ENCODE data around the gene SARDH.
A peak's percentile ranks its signal among the peaks of the same experiment; 100 is the strongest.

Gene SARDH

DNA sequence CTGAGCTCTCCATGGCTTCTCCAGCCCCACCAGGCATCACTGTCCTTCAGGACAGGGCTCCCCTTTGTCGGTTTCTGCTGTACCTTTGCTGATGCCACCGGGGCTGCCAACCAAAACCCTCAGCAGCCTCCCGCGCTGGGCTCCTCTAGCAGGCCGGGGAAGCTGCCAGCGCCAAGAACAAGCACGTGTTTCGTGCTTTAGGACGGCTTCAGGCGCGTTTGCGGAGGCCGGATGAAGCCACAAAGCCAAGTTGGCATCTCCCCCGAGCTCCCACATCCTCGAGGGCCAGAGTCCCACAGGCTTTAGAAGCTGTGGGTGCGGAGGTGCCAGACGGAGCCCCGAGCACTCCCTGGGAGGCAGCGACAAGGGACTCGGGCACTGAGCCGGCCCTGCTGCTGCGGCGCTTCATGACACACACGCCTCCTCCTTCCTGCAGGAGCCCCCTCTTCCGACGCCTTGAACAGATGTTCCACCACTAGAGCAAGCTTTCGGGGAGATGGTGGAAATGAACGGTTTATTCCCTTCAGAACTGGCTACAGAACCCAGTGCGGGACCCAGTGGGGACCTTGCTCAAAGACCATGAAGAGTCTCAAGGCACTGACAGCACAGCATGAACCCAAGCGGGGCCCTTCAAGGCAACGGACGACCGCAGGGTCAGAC lies 36.7 kb downstream of the SARDH start:
- DNase-seq = no peak

DNA sequence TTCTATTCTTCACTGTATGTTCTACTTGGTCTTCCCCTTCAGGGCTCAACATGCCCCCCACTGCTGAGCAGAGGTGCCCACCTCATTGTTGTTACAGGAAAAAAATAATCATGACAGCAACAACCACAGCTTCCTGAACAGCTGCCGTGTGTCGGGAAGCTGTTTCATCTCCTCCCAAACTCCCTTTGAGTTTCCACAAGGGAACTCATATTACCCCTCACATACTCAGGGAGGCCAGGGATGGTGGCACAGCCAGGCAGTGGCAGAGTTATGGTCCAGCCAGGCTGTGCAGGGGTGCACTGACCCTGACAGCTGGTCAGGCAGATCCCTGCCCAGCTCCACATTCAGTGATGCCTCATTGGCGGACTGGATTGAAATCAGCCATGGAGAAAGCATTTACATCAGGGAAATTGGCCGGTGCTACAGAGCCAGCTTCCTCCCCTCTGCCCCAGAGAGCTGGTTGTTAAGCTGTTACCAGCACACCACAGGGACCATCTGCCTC lies 37.3 kb downstream of the SARDH start:
- DNase-seq = no peak

DNA sequence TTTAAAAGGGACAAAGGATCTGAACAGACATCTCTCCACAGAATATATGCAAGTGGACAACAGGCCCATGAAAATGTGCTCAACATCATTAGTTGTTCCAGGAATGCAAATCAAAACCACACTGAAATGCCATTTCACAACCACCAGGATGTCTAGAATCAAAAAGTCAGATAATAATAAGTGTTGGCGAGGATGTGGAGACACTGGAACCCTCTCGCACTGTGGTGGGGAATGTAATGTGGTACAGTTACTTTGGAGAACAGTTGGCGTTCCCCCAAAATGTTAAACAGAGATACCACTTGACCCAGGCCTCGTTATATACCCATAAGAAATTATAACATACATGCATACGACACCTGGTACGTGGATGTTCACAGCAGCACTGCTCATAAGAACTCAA lies 38.6 kb downstream of the SARDH start:
- no peak for DNase-seq

DNA sequence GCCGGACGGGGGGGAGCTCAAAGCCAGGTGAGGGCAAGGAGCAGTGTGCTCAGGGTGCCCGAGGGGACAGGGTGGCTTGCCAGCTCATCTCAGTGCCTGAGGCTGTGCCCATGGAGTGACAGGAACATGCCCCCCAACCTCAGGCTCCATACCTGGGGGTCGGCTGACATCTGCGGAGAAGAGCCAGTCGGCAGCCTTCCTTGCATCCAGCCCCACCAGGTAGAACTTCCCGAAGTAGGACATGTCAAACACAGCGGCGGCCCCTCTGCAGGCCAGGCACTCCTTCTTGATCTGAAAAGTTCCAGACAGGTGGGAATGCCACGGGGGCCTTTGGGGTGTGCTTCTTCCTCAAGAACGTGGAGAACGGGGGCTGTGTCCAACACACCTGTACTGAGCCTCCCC lies 42.1 kb downstream of the SARDH start:
- no peak for DNase-seq

DNA sequence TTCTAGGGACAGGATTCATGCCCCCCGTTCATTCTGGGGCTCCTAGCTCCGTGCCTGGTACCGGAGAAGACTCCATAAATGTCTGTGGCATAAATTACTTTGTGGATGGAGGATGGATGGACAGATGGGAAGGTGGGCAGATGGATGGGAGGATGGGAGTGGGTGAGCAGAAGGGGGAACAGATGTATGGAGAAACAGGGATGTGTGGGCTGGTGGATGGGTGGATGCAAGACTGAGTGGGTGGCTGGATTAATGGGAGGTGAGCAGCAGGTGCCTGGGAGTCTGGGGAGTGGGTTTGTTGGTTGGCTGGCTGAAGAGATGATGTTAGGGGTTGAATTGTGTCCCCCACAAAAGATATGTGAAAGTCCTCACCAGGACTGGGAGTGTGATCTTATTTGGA lies 43.5 kb downstream of the SARDH start:
- no peak for DNase-seq

DNA sequence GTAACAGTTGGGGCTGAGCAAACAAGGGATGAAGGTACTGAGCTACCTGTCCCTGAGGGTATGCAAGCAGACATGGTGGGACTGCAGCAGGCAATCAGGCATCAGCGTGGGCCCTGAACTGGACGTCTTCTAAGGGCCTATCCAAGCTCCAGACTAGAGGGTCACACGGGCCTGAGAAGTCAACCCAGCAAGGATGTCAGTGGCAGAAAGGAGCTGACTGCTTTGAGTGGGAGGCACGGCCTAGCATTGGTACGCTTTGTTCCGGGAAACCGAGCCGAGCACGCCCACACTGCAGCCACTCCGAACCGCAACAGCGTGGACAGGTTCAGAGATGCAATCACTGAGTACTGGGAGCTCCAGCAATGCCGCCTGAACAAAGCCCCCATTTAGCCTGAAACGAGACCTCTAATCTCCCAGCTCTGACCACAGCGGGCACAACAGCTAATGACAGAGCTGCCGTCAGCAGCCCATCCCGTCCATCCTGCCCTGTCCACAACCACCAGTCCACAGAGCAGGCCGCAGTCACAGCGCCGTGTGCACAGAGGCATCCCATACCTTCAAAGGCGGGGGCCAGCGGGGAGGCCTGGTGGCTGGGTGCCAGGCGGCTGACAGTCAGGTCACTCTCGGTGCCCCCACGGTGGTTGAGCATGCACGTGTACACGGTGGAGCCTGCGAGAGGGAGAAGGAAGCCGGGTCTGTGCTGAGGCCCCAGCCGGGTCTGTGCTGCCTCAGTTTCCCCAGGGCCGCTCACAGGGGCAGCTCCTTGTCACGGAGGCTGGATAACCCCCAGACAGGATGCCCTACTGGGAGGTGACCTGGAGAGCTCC lies 44.2 kb downstream of the SARDH start:
- DNase-seq = no peak

DNA sequence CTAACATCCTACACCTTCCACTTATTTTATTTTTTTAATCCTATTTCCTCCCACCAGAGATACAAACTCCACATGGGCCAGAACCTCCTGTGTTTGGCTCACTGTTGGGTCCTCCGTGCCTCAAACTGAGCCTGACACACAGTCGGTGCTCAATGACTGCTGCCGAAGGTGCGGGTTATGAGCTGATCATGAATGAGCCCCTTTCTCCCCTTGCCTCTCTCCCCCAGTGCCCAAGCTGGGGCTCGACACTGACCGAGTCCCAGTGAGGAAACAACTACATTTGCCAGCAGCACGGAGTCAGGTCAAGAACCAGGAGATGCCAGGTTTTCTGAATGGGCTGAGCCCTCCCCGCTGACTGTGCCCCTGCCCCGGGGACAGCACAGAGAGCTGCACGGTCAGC lies 45.0 kb downstream of the SARDH start:
- DNase-seq = no peak

DNA sequence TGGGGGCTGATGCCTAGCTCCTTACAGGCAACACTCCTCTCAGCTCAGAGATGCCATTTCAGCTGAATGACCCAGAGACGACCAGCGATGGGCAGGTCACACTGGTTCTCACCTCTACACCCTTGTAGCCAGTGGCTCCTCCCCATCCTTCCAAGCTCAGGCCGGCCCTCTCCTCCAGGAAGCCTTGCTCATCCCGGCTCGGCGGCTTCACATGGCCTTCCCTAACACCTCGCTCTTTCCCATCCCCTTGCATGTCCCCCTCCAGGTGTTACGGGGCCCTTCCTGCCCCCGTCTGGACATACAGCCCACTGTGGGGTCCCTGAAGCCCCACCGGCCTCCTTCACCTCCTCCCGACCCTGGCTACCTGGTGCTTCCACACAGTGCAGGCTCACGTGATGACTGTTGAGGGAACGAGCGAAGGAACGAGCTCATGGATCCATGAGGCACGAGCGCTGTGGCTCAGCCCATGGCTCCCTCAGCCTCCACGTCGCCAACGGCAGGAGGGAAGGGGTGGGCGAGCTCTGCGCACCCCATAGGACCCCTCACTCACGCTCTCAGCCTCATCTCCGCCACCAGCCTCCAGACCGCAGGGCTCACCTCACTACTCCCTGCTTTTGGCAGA lies 45.7 kb downstream of the SARDH start:
- no peak for DNase-seq

DNA sequence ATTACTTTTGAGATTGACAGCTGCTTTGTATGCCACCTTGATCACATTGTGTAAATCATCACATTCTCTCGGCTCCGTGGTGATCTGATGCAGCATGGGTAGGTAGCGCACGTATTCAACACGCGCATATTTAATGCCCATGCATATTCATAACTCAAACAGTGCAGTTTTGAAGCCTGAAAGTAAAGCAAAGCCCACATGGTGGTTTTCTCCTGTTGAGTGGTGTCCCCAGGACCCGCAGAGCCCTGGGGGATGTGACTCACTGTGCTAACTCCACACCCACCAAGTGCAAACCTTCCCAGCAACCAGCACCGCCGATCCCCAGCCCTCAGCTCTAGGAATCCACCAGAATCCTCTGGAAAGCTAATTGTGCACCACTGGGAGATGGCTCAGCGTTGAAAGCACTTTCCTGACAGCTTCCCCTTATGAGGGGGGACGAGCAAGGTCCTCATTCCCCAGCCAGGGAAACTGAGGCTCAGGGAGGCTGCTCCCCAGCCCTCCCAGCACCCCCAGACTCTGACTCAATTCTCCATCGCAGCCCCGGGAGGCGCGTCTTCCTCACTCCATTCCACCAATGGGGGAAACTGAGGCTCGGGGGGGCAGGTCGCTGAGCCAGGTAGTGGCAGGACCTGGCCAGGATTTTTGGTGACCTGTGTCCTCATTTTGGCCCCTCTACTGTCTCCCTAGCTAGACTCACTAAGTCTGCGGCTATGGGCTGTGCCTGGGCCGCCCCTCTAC lies 46.4 kb downstream of the SARDH start:
- no peak for DNase-seq

DNA sequence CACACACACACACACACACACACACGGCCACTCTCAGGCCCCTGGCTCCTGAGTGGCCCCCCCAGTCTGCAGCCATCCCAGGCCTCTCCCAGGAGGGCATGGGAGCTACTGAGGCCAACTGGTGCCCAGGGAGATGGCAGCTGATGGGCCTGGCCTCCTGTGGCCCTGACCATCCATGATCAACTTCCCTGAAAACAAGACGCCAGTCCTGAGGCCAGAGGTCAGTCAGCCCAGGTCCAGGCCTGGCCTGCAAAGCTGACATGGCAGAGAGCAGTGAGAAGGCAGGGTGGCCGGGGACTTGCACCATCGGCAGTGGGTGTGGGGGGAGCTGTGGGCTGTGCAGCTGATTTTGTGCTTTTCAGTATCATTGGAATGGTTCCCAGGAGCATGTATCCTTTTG lies 47.0 kb downstream of the SARDH start:
- DNase-seq = no peak

DNA sequence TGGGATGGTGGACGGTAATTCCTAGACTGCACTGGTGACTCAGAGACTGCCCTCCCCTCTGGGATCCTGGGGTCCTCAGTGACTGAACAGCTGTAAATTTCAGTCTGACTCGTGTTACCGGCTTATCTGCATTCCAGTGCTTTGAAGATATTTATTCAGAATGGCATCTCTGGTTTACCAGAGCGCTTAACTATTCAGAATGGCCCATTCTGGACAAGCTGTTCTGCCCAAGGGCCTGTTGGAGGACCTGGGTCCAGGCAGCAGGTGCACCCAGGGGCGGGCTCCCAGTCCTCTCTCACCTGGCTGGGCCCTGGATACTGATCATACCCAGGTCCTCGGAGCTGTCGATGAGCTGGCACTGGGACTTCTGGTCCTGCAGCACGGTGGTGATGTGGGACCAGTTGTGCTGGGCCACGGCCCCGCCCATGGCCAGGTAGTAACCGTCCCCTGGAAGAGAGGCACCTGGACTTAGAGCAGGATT lies 48.0 kb downstream of the SARDH start:
- no peak for DNase-seq

DNA sequence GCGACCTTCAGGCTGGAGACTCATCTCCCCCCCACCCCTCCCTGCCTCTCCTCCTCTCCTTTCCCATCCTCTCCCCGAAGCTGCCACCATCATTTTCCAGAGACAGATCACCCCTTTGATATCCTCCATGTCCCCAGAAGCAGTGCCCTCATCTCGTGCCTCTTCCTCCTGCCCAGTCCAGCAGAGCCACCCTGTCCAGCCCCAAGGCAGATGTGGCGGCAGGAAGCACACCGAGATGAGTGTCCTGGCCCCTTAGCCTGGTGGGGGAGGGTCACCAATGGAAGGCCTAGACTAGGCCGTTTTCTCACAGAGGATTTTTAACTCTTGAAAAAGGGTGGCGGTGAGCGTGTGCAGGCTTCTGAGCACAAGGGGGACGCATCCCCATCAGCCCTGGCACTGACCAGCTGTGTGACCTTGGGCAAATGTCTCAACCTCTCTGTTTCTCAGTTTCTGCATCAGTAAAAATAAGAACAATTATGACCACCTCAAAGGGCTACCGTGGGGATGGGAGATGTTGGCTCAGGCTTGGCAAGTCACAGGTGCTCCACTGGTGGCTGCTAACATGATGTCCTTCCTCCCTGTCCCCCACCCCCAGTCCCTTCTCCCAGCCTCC lies 48.9 kb downstream of the SARDH start:
- no peak for DNase-seq

DNA sequence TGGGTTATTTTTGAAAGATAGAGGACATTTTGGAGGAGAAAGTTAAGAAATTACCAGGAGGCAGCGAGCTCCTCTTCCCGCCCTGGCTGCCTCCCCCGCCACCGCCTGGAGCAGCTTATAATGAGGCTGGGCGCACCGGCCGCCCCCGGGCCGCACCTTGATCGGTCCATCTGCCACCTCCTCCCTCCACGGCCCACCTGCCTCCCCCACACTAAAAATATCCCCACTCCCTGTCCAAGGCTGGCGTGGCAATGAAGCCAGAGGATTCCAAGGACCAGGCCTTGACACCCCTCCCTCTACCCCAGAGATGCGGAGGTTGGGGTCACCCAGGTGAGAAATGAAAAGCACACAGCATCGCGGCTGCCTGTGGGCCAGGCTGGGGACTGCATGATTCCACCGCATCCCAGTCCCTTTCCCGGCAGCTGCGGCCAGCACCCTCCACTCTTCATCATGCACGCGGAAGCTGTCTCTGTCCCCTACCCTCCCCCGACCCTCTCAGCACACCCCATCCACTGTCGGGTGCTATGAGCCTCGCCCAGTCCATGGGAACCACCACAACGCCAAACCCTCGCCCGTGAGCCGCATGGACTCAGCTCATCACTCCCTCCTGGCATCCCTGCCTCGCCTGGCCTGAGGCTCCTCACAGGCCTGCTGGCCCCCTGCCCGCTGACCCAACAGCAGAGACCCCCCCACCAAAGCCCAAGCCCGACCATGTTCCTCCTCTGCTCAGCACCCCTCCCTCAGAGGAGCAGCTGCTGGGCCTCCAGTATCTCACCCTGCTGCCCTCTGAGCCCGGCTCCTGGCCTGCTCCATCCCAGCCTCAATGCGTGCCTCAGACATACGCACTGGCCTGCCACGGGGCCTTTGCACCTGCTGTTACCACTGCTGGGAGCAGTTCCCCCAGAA lies 50.0 kb downstream of the SARDH start:
- no peak for DNase-seq

DNA sequence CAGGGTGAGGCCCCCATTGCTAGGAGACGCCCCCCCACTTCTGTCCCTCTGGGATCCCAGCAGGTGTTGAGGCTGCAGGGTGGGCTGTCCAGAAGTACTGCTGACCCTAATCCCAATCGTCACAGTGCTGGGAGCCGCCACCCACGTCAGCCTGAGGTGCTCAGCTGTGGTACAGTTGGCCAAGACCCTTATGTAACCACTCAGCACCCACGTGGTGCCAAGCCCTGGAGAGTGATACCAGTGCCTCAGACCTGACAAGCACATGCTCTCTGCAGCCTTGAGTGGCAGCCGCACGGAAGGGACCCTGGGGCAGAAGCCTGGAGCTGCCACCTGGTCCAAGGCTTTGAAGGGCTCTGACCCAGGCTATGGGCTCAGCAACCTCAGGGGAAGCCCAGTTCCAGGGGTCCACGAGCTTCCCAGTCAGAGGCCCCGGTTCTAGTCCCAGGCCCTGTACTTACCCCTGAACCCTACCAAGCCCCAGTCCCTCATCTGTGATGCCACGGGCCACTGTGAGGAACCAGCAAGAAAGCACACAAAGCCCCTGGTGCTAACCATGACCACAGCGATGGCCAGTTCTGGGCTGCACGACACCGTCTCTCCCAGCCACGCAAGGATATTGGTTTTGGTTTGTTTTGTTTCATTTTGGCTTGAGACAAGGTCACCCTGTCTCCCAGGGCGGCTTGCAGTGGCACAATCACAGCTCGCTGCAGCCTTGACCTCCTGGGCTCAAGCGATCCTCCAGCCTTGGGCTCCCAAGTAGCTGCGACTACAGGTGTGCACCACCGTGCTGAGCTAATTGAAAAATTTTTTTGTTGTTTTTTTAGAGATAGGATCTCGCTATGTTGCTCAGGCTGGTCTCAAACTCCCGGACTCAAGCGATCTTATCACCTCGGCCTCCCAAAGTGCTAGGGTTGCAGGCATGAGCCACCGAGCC lies 51.2 kb downstream of the SARDH start:
- DNase-seq = peak; percentile 42

DNA sequence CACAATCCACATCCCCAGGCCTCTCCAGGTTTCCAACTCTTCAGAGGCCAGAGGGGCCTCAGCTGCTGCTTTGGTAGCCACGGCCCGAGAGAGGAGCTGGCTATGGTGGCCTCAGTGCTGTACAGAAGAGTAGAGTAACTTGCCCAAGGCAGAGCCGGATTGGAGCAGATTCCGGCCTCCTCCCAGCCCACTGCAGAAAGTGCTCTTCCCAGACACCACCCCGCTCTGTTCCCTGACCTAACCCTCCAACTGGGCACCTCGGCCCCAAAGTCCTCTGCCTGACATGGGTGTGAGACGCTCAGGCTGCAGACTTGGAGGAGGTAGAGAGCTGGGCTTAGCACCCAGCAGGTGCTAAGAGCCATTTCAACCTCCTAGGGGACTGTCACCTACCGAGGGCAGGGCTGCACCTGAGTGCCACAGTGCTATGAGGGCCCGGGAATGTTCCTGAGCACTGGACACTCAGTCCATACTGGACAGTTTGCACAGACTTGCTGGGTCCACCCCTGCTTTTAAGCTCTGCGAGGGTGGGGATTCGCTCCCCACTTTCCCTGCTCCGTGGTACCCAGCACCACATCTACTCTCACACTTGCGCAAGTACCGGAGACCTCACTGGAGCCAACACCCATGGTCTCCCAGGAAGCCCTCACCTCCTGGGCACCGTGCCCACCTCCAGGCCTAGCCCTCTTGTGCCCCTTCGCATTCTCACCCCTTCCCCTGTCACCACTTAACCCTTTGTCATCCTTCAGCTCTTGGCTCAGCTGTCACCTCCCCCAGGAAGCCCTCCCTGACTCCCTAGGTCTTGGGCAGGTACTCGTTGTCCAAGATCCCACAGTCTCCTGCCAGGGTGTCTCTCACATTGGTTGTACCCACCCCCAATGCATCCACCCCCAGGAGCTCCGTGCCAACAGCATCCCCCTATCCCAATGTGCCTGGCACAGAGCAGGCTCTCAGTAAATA lies 52.2 kb downstream of the SARDH start:
- DNase-seq = no peak

DNA sequence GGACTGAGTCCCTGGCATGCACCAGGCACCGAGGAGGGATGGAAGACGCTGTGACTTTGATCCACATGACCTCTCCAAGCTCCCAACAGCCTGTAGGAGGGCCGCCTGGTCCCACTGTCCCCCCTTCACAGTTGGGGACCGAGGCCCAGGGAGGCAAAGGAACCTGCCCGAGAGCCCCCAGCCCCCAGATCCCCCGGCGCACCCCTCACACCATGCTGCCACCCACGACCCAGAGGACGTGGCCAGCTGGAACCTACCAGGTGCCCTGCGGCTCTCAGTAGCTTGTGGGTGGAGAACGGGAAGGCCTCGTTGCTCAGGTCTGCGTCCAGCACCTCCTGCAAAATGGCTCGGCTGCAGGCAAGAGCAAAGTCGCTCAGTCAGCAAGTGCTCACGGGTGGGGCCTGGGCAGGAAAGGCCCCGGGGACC lies 53.2 kb downstream of the SARDH start:
- DNase-seq = no peak

DNA sequence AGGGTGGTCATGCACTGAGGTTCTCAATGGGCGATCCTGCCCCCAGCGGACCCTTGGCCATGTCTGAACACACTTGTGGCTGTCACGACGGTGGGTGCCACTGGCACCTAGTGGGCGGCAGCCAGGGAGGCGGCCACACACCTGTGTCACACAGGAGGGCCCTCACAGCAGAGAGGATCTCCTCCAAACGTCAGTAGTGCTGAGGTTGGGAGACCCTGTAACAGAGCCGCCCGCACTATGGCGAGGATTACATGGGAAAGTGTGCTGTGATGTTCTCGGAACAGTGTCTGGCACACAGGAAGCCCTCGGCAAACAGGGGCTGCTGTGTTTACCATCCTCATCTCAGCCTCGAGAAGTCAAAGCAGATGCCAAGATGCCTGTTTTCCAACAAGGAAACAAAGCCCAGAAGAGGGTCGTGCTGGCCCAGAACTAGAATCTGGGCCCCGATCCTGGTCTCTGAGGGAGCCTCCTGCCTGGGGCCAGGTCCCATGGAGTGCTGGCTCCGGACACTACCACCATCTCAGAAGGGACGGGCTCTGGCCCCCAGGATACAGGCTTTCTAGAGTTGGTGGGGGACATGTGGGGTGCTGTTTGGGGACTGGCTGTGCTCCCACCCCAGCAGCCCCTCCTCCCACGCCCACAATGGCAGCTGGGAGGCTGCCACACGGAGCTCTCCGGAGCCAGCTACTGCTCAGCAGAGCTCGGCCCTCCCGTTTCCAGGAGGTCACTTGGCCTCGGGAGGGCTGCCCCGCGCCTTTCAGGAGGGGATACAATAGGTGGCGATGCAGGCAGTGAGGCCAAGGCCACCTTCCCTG lies 53.8 kb downstream of the SARDH start:
- no peak for DNase-seq

DNA sequence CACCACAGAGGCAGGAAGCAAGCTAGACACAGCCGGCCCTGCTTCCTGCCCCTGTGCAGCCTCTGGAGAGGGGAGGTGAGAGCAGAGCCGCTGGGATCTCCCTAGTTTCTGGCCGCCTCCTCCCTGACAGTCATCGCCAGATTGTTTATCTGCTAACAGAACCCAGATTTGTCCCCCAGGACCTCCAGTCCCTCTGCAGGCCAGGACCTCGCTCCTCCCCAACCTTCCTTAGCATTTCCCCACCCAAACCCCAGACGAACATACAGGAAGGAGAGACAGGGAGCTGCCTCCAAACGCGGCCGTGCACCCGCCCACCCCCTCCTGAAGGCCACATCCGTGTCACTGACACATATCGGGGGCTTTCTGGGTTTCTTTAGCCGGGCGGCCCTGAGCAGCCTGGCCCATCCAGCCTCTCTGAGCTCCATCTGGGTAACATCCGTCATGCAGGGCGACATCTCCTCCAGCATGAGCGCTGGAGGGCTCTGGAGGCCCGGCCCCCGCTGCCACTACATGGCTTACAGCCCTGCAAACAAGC lies 54.5 kb downstream of the SARDH start:
- no peak for DNase-seq

Measured in NCI-H1092 (cell line).